Gastroesophageal sphincter (tissue), 2 donors: ENCODE measurements around the gene CDH24.

Experiments used
- EP300 ChIP-seq: sonication (generic); formaldehyde crosslinking; IDR thresholded peaks from one replicate; pipeline ENCODE4 v1.6.1; 2017; ENCODE audit warnings: antibody characterized with exemption, mild to moderate bottlenecking
- POLR2A ChIP-seq, 2 donors: fragments of 450-650 bp; IDR thresholded peaks; one replicate each; pipeline ENCODE4 v1.6.1; 2017; ENCODE audit warnings: antibody characterized with exemption in 2 of 2, mild to moderate bottlenecking in 2 of 2, moderate library complexity in 1 of 2

DNA sequence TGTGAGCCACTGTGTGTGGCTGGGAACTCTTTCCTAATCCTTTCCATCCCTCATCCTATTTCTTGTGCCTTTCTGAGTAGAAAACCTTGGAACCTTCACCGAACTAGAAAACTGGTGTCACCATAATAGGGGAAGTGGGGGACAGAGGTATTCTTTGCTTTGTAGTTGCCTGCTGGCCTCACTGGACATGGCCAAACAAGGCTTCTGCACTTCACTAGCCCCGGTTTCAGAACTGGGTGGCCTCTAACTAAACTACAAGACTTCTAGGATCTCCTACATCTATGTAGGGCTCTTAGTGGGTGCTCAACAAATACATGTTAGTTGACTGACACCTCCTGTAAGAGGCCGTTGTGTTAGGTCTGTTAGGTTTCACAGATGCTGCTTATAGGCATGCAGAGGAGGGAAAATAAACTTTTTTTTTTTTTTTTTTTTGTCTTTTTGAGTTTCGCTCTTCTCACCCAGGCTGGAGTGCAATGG lies 48.1 kb upstream of the CDH24 start:
- TF ChIP-seq EP300 = no peak
- TF ChIP-seq POLR2A (IDR thresholded peaks at IDR 0.05) = no peak
